K562 (cell line): ENCODE measurements around the gene SCARF1. TPM values are rescaled to one million over a fixed set of nuclear protein-coding genes. Genes with fewer than 3 reads are reported as not detected.
A peak's percentile ranks its signal among the peaks of the same experiment; 100 is the strongest.

Experiments
- DACH1 ChIP-seq: fragments of 450-650 bp; IDR thresholded peaks from 2 replicates; pipeline ENCODE4 v1.6.1; 2018; ENCODE audit not compliant: partially characterized antibody
- TFAP4 ChIP-seq: sonication (generic); formaldehyde crosslinking; IDR thresholded peaks from 2 replicates; pipeline ENCODE4 v1.8.0; 2022; ENCODE audit warnings: missing genetic modification reagents, mild to moderate bottlenecking, moderate library complexity, borderline replicate concordance
- THRB ChIP-seq: fragments of 450-650 bp; formaldehyde crosslinking; conservative IDR thresholded peaks from 2 replicates; pipeline ENCODE4 v1.4.0; 2022; ENCODE audit warnings: mild to moderate bottlenecking, missing genetic modification characterization
- polyA plus RNA-seq, 8 experiments: library from polyadenylated mRNA; depleted of rRNA in 4 of 8; stranded (reverse) in 5 of 8; unstranded in 3 of 8; fragments of >200 nt; fragmentation: Nextera tagmentation in 2 of 8; fragmentation: Illumina TruSeq in 1 of 8; extraction: Ambion mirVana in 2 of 8; extraction: Trizol in 1 of 8; gene quantifications; 2 replicates each; pipeline versions ENCODE4 v1.2.1 to v1.2.3, GENCODE V29; 2011 to 2014; ENCODE audit warnings: inconsistent platforms in 1 of 8, missing spikeins in 1 of 8
- total RNA-seq, 7 experiments: library from RNA; depleted of rRNA in 6 of 7; stranded (reverse); fragments of >200 nt in 6 of 7; fragmentation: Illumina TruSeq in 2 of 7; extraction: Trizol in 2 of 7; gene quantifications; 2 replicates each; pipeline versions ENCODE4 v1.2.1 to v1.2.3, GENCODE V29; 2011 to 2021; ENCODE audit warnings: low replicate concordance in 1 of 7
- TF ChIP-seq, protein P1 (sequence below): sonication (generic); formaldehyde crosslinking; IDR thresholded peaks from 2 replicates; pipeline ENCODE4 v1.8.0; 2022; ENCODE audit warnings: mild to moderate bottlenecking, missing genetic modification reagents

SCARF1 gene
- total and polyA plus RNA-seq, 9 of the 15 experiments (the other 6 are each of a cell fraction or from before 2014, with no cell fraction given) = 0.04 to 2.1 (median 0.63) TPM

- TF ChIP-seq TFAP4 (peak; percentile 96), DACH1 (peak; percentile 81), THRB (CRISPR knock-in tag) (no peak)
- TF ChIP-seq, protein P1, sequence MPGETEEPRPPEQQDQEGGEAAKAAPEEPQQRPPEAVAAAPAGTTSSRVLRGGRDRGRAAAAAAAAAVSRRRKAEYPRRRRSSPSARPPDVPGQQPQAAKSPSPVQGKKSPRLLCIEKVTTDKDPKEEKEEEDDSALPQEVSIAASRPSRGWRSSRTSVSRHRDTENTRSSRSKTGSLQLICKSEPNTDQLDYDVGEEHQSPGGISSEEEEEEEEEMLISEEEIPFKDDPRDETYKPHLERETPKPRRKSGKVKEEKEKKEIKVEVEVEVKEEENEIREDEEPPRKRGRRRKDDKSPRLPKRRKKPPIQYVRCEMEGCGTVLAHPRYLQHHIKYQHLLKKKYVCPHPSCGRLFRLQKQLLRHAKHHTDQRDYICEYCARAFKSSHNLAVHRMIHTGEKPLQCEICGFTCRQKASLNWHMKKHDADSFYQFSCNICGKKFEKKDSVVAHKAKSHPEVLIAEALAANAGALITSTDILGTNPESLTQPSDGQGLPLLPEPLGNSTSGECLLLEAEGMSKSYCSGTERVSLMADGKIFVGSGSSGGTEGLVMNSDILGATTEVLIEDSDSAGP (CRISPR knock-in tag) = no peak
These were observed 55.3 kb downstream of the SCARF1 start (continued) for GRCh38 chr17:1590029-1590746.
